GM19324 (cell line): ENCODE measurements around the gene TRNP1.
"Not testable (repeated sequence)": the region's sequence is repeated elsewhere in the genome, so short reads cannot be mapped to it uniquely, and the experiment has no call there.

Experiments used
- ATAC-seq: cut with Tn5 transposase; IDR thresholded peaks from one replicate; pipeline ENCODE4 v1.9.1; 2021; ENCODE audit warnings: mild to moderate bottlenecking, moderate library complexity; ENCODE audit not compliant: unreplicated experiment, low FRiP score

TRNP1 gene

DNA sequence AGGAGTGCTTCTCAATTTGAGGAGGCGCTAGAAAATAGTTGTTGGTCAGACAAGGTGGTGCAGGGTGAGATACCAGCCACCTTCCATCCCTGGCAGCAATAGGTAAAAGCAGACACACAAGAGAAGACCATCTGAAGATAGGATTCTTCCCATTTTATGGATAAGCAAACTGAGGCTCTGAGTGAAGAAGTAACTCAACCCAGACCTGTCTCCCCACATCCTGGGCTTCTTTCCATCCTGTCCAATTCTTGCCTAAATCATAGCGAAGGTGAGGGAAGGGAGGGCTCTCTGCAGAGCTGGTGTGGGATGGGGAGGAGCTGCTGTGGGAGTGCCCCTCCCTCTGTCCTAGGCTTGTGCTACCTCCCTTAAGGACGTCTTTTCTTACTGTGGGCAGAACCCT is 21.9 kb upstream of the TRNP1 start:
- no peak for ATAC-seq

DNA sequence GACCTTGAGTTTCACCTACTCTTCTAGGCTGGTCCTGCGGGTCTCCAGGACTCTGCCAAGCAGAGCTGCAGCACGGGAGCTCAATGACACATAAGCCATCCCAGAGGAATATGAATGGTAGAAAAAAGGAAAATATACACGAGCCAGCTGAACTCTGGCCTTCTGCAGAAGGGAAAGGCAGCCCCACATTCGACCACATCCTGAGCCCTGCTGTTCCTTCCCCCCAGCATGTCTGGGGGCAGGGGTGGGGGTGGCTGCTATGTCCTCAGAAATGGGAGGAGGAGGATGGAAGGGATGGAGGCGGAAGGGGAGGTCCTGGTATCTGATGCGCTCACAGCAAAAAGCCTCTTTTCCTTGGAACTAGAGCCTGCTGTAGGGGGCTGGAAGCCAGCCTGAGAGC is 21.1 kb upstream of the TRNP1 start:
- no peak for ATAC-seq

GRCh38 chr1:26972821-26973220 is 20.7 kb upstream of the TRNP1 start:
- ATAC-seq, result no peak

- no peak for ATAC-seq
These were observed 16.6 kb upstream of the TRNP1 start for GRCh38 chr1:26976621-26977510.

DNA sequence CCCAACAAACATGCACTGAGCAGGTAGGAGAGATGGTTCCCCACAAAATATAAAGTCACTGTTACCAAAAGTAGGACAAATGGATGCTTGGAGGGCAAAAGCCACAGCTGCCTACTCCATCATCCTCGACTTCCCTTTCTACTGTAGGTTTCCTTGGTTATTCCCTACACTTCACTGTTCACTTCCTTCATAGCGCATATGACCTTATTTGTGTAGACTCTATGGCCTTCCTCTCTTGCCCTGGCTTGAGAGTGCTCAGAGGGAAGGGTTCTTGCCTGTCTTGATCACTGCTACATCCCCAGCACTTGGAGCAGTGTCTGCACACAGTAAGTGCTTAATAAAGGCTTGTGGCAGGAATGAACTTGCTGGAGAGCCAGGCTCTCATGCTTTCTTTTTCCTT is 14.6 kb upstream of the TRNP1 start:
- no peak for ATAC-seq

- ATAC-seq, result no peak
These were observed 12.2 kb upstream of the TRNP1 start for GRCh38 chr1:26981146-26981846.

DNA sequence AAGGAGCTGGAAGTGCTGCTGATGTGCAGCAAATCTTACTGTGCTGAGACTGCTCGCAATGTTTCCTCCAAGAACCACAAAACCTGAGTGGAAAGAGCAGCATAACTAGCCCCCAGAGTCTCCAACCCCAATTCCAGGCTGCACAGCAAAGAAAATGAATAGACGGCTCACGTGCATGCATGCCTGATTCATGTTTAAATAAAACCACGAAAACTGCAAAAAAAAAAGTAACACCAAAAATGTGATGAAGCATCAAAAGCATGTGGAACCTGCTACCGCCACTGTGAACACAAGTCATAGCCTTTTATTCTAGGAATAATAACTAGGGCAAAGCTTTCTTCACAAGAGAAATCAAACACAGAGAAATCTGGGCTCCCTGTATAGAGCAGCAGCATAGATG is 9.6 kb upstream of the TRNP1 start:
- no peak for ATAC-seq

DNA sequence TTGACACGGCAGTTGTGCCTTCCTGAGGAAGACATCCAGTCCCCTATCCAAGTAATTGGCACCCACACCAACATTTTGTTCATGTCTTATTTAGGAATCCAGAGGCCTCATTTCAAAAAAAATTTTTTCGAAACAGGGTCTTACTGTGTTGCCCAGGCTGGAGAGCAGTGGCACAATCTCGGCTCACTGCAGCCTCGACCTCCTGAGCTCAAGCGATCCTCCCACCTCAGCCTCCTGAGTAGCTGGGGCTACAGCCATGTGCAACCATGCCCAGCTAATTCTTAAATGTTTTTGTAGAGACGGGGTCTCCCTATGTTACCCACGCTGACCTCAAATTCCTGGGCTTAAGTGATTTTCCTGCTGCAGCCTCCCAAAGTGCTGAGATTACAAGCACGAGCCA is 9.2 kb upstream of the TRNP1 start:
- no peak for ATAC-seq

GRCh38 chr1:26986658-26987057 is 6.8 kb upstream of the TRNP1 start:
- no peak for ATAC-seq

DNA sequence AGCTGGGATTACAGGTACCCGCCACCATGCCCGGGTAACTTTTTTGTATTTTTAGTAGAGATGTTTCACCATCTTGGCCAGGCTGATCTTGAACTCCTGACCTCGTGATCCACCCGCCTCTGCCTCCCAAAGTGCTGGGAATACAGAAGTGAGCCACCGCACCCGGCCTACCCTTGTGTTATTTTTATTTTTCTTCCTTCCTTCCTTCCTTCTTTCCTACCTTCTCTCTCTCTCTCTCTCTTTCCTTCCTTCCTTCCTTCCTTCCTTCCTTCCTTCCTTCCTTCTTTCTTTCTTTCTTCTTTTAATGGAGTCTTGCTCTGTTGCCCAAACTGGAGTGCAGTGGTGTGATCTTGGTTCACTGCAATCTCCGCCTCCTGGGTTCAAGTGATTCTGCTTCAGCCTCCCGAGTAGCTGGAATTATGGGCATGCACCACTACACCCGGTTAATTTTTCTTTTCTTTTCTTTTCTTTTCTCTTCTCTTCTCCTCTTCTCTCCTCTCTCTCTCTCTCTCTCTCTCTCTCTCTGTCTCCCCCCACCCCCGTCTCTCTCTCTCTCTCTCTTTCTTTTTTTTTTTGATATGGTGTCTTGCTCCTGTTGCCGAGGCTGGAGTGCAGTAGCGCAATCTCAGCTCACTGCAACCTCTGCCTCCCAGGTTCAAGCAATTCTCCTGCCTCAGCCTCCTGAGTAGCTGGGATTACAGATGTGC is 3.9 kb upstream of the TRNP1 start:
- not testable (repeated sequence) for ATAC-seq

GRCh38 chr1:26991310-26992116 is 2.0 kb upstream of the TRNP1 start:
- ATAC-seq, result no peak

DNA sequence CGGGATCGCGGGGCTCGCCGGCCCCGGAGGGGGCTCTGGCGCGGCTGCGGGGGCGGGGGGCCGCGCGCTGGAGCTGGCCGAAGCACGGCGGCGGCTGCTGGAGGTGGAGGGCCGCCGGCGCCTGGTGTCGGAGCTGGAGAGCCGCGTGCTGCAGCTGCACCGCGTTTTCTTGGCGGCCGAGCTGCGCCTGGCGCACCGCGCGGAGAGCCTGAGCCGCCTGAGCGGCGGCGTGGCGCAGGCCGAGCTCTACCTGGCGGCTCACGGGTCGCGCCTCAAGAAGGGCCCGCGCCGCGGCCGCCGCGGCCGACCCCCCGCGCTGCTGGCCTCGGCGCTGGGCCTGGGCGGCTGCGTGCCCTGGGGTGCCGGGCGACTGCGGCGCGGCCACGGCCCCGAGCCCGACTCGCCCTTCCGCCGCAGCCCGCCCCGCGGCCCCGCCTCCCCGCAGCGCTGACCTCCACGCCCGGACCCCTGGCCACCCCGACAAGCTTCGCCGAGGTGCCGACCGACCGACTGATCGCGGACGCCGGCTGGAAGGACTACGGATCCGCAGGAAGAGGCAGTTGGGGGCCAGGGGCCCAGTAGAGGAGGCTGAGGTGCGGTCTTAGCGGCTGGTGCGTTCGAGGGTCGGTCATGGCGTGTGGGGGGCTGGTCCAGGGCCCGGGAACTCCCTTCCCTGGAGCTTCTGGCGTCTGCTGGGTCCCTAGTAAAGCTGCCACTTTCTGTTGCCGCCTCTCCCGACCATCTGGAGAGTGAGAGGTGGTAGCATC is 711 bp downstream of the TRNP1 start:
- ATAC-seq, result no peak

DNA sequence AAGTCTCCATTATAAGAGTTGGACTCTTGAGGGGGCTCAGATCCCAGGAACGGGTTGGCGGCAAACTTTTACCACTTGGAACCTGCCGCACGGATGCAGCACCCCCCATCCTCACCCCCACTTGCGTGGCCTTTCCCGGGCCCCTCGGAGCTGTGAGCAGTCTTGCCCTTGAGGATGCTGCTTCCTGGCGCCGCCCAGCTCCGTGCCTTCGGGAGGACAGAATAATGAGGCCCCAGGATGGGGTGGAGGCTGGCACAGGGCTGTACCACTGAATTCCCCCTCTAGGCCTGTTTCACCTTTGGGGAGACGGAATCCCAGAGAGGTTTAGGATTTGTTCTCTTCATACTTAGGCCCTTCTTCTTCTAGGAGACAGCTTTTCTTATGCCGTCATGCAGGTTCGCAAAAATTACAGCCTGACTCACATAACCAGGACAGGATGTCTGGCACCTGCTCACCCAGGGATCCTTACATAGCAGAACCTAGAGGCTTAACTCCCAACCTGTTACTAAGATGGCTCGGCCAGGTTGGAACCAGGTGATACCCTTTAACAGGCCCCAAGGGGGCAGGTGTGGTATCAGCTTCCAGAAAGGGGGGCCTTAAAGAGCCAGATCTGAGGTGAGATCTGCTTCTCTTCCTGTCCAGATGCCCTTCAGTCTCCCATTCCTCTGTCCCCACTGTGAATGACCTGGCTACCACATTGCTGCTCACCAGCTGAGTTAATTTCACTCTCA is 1.5 kb downstream of the TRNP1 start:
- ATAC-seq, result no peak

- ATAC-seq, result no peak
These were observed 2.5 kb downstream of the TRNP1 start for GRCh38 chr1:26996024-26996423.

DNA sequence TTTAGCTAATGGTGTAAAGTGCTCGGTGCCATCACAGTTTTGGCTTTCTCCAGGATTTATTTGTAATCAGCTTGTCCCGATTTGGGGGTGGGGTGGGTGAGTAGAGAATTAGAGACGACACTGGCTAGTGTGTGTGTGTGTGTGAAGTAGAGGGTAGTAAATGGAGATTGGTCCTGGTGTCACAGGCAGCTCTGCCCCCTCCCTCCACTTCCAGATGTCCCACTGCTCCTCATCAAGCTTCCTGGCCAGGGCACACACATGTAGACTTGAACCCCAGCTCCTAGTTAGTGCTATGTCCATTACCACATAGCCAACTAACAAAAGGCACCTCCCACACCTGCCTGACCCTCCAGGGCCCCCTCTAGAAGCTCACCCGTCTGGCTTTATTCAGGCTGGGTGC is 3.2 kb downstream of the TRNP1 start:
- no peak for ATAC-seq

DNA sequence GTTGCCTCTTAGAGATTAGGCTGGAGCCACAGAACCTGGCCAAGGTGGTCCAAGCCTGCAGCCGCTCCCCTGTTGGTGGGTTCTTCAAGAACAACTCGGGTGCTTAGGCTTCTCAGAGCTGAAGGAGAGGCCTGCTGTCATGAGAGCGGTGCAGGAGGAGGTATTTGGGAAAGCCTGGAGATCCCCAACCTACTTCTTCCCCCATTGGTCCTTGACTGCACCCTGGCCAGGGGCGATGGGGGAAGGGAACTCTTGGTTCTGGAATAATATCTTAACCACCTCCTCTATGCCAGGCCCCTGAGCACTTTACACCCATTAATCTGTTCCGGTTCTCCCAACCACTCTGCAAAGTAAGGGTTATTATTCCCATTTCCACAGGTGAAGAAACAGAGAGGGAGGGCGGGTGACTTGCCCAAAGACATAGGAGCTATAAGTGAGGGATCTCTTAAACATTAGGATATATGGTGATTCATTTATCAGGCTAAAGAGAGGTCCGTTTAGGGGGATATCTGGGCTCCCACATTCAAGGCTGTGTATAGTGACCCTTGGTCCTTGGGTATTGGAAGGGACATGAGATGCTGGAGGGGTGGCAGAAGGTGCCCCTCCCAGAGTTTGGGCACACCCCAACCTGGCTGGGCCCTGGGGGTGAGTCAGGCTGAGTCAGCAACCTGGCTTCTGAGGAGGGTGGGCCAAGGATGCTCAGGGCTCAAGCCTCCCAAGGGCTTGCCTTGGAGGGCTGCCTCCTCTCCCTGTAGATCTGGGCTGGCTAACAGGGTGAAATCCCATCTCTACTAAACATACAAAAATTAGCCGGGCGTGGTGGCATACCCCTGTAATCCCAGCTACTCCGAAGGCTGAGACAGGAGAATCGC is 5.2 kb downstream of the TRNP1 start:
- ATAC-seq, result no peak

DNA sequence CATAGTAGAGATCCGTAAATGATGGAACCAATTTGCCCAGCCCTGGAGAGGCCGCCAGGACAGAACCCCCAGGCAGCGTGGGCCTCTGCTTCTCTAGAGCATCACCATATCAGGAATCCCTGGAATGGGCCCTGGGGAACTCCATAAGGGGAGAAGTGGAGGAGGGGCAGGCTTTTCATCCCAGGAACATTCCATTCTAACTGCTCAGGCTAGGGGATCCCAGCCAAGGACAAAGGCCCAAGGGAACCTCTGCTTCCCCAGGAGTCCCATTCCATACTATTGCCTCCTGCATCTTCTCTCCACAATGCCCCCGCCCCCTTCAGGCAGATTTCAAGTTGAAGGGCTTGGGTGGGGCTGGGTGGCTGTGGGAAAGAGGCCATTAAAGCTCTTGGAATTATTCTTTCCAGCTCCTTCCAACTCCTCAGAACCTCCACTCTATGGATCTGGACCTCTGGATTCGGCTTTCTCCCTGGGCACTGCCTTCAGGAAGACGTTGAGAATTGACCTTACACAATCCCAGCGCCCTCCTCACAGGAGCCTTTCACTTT is 6.0 kb downstream of the TRNP1 start:
- no peak for ATAC-seq
